WERI-Rb-1 (cell line): Measurements from ENCODE around the gene SDCCAG8.

Experiments used
- DNase-seq: peaks from one replicate; pipeline ENCODE4 v3.0.0-alpha.2; 2020
- H3K27ac ChIP-seq: fragments of 250-450 bp; sonication (Bioruptor Pico); 2 replicates; pipeline ENCODE4 v1.5.1; 2020; ENCODE audit warnings: mild to moderate bottlenecking, moderate library complexity
- H3K27me3 ChIP-seq: fragments of 250-450 bp; sonication (Bioruptor Pico); 2 replicates; pipeline ENCODE4 v1.5.1; 2021; ENCODE audit warnings: mild to moderate bottlenecking, low read depth, moderate library complexity; ENCODE audit not compliant: insufficient read depth, severe bottlenecking
- H3K36me3 ChIP-seq: fragments of 250-450 bp; sonication (Bioruptor Pico); 2 replicates; pipeline ENCODE4 v1.5.1; 2020; ENCODE audit warnings: mild to moderate bottlenecking, moderate library complexity
- H3K4me3 ChIP-seq: 2 replicates; pipeline ENCODE4 v1.5.1; 2011; ENCODE audit warnings: low read depth, mild to moderate bottlenecking, control low read depth, low read length
- H3K9me3 ChIP-seq: fragments of 250-450 bp; sonication (Bioruptor Pico); 2 replicates; pipeline ENCODE4 v1.5.1; 2021; ENCODE audit warnings: mild to moderate bottlenecking, moderate library complexity; ENCODE audit not compliant: severe bottlenecking
- CTCF ChIP-seq: IDR thresholded peaks from 2 replicates; pipeline ENCODE4 v1.5.1; 2011; ENCODE audit warnings: low read depth, mild to moderate bottlenecking, control low read depth, inconsistent platforms, low read length

Gene SDCCAG8

GRCh38 chr1:243397613-243398321 is 141.9 kb downstream of the SDCCAG8 start:
- DNase-seq, result no peak
- no peak for TF ChIP-seq CTCF
- no peaks in the 10 kb centered on the region for H3K9me3 ChIP-seq
- no peaks in the 10 kb centered on the region for H3K27me3 ChIP-seq
- H3K27ac ChIP-seq, result no peak overlapping the region
- no peak overlapping the region for H3K4me3 ChIP-seq
- H3K36me3 ChIP-seq, result no peaks in the 10 kb centered on the region

- Histone ChIP-seq H3K36me3 (no peaks in the 10 kb centered on the region), H3K27me3 (no peaks in the 10 kb centered on the region), H3K9me3 (no peaks in the 10 kb centered on the region), H3K4me3 (no peak overlapping the region), H3K27ac (no peak overlapping the region)
- no peak for TF ChIP-seq CTCF
- DNase-seq, result no peak
Measured at GRCh38 chr1:243399561-243400155, 143.8 kb downstream of the SDCCAG8 start.

GRCh38 chr1:243402868-243403267 is 147.0 kb downstream of the SDCCAG8 start:
- no peak for TF ChIP-seq CTCF
- H3K27ac ChIP-seq, result no peak overlapping the region
- no peaks in the 10 kb centered on the region for H3K27me3 ChIP-seq
- H3K9me3 ChIP-seq, result no peaks in the 10 kb centered on the region
- H3K4me3 ChIP-seq, result no peak overlapping the region
- no peaks in the 10 kb centered on the region for H3K36me3 ChIP-seq
- no peak for DNase-seq

- Histone ChIP-seq H3K27ac (no peak overlapping the region), H3K4me3 (no peak overlapping the region), H3K27me3 (no peaks in the 10 kb centered on the region), H3K9me3 (no peaks in the 10 kb centered on the region), H3K36me3 (no peaks in the 10 kb centered on the region)
- DNase-seq, result no peak
- TF ChIP-seq CTCF, result no peak
Measured at GRCh38 chr1:243406424-243406823, 150.6 kb downstream of the SDCCAG8 start.

- Histone ChIP-seq H3K4me3 (no peak overlapping the region), H3K9me3 (no peaks in the 10 kb centered on the region), H3K36me3 (no peaks in the 10 kb centered on the region), H3K27me3 (no peaks in the 10 kb centered on the region), H3K27ac (no peak overlapping the region)
- TF ChIP-seq CTCF, result no peak
- no peak for DNase-seq
Measured at GRCh38 chr1:243407284-243408018, 151.6 kb downstream of the SDCCAG8 start.
